ENCODE results near the gene TBC1D22B.
"Not testable (repeated sequence)": the region's sequence is repeated elsewhere in the genome, so short reads cannot be mapped to it uniquely, and the experiment has no call there.

TBC1D22B gene

DNA sequence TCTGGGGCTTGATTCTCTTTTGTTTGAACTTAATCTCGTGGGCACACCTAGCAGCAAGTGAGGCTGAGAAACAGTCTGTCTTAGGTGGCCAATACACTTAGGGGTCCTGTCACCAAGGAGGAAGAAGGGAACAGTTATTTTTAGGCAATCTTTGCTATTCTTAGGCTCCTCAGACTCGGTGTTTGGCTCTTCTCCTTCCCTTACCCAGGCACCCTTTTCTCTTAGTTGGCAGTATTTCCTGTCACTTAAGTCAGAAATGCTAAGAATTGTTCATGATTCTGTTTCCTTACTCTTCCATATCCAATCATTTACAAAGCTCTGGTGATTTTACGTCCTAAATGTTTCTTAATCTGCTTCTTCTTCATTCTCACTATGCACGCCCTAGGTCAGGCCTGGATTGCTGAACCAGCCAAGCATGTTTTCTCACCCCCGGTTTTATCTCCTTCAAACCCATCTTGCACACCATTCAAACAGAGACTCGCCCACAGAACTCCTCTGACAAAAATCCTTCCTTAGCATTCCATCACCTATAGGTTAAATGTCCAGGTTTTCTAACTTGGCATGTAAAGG, 45.6 kb downstream of the TBC1D22B start:
- DNase-seq (ENCODE audit: low read depth in 2 of 2): no peak

DNA sequence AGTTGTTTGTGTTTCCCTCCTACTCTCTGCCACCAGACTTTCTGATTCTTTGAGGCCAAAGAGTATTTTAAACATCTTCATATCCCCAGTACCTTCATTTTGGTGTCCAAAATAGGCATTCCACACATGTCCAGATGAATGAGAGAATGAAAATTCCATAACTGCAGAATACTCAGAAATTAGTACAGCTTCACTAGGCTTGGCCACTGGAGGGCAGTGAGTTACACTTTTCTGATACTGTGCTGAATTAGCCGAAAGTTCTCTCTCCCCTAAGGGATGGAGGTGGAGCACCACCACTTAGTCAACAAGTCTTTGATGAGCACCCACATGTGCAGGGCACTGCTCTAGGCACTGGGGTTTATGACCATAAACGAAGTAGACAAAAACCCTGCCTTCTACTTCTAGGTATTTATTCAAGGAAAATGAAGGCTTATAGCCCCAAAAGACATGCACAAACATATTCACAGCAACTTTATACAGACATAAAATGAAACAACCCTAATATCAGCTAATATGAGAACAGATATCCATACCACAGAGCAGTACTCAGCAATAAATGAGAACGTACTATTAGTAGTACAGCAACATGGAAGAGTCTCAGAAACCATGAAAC, 46.4 kb downstream of the TBC1D22B start:
- no peak for DNase-seq (ENCODE audit: low read depth in 2 of 2)

DNA sequence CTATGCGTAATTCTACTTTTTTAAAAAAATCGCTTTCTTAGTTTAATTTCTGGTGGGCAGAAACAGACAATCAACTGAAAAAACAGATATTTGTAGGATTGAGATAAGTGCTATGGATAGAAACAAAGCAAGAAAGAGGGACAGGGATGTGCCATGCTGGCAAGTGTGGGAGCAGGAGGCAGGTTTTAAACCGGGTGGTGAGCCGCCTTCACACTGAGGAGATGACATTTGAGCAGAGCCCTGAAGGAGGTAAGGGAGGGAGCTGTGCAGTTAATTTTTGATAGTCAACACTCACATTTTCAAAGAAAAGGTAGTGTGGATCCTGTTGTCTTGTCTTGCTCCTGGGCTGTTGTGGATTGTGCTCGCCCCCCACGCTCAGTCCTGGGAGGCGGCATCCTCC, 47.2 kb downstream of the TBC1D22B start:
- no peak for DNase-seq (ENCODE audit: low read depth in 2 of 2)

DNA sequence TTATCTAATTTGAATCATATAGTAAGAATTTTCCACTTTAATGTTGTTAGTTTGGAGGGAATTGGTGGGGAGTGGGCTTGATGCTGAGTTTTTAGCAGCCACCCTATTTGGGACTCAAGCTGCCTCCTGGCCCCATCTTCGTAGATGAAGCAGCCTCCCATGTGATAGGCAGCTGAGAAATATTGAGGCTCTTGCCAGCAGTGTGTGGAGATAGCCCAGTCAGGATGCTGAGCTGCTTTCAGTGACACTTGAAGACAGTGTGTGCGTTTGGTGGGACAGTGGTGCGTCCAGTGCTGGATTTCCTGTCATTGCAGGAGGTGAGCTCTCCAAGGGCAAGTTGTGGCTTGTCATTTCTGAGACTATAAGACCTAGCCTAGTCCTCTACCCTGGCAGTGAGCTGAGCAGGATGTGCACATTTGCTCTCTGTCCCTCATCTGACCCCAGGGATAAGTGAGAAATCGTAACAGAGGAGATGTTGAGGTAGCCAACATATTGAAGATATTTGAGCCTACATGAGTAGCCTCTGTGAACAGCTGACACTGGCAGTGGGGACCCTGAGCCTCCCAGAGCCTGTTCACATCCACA, 48.4 kb downstream of the TBC1D22B start:
- no peak for DNase-seq (ENCODE audit: low read depth in 2 of 2)

DNA sequence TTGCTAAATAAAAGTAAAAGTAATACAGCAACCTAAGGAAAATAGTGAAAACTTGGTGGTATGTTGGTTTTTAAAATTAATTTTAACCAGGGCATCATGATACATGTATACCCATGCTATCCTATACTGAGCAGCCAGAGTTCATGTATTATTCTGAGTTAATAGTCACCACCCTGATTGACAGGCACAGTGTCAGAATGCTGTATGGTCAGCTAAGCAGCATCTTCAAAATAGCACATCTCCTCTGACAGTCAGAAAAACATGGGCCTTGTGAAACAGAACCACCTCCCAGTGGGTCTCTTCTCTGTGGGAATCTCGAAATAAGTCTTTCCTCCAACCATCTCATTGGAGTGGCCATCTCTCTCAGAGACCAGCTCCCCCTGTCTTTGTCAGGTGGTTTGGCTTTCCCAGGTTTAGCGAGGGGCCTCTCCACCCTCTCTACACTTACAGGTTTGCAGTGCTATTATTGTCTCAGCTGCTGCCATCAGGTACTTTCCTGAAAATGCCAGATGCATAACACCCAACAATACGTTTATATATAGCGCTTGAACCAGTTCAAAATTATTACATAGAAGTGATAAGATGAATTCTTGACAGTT, 49.2 kb downstream of the TBC1D22B start:
- no peak for DNase-seq (ENCODE audit: low read depth in 2 of 2)

DNA sequence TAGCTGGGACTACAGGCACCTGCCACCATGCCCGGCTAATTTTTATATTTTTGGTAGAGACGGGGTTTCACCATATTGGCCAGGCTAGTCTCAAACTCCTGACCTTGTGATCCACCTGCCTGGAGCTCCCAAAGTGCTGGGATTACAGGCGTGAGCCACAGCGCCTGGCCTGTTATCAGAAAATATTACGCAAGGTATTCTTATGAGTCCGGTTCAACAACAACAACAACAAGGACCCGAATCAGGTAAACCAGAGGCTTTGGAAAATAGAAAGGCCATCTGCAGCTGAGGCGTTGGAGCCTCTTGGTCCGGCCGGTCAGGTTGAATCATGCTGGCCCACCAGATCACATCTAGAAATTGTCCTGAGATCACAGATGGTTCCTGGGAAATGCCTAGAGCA, 49.9 kb downstream of the TBC1D22B start:
- not testable (repeated sequence) for DNase-seq (ENCODE audit: low read depth in 2 of 2)

DNA sequence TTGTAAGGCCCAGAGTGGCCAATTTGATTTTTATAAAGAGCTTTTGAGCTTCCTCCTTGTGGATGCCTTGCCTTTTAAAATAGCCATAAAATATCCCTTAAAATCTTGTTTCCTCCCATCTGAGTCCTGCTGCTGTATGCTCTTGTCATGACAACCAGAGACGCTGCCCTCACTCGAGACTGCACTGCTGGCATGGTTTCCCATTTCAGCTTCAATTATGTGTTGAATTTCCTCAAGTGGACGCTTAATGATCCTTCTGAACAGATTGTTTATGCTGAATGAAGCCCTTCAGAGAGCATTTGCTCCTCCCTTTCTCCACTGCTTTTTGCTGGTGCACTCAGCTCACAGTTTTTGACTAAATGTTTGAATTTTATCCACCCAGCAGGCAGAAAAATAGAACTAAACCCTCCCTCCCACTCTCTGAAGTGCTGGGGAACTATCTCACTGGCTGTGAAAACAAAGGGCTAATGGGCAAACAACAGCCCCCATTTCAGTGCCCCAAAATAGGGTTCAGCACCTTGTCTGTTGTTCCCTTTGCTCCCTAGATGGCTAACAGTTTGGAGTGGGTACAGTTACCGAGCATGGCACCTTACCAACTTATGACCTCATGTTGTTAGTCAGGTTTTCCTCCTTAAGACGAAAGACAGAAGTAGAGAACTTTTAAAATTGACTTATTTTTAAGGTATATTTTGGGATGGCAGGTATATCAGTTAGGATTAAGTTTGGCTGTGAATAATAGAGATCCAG, 50.7 kb downstream of the TBC1D22B start:
- no peak for DNase-seq (ENCODE audit: low read depth in 2 of 2)

DNA sequence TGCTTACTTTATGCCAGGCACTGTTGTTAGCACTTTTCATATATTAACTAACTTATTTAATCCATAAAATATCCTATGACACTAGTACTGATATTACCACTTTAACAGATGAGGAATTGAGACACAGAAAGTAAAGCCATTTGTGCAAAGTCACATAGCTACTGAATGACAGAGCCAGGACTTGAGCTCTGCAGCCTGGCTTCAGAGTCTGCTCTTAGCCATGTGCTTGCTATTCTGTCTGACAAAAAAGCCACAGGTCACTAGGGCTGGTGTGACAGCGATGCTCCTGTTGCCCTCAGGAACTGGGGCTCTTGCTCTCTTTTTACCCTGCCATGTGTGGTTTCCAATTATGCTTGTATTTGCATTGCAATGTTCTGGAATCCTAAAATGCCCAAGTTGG, 51.5 kb downstream of the TBC1D22B start:
- no peak for DNase-seq (ENCODE audit: low read depth in 2 of 2)

DNA sequence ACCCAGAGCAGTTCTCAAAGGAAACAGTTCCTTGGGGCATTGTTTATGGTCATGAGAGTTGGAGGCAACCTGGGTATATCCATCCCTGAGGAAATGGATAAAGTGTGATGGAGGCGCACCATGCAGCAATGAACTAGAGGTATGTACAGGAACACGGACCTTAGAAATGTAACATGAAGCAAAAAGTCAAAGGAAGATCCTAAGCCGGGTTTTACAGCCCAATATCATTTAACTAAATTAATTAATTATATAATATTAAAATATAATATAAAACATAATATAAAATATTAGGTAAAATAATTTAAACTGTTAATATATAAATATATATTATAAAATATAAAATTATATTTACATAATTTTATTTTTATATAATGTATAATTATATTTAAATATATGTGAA, 52.1 kb downstream of the TBC1D22B start:
- no peak for DNase-seq (ENCODE audit: low read depth in 2 of 2)

DNA sequence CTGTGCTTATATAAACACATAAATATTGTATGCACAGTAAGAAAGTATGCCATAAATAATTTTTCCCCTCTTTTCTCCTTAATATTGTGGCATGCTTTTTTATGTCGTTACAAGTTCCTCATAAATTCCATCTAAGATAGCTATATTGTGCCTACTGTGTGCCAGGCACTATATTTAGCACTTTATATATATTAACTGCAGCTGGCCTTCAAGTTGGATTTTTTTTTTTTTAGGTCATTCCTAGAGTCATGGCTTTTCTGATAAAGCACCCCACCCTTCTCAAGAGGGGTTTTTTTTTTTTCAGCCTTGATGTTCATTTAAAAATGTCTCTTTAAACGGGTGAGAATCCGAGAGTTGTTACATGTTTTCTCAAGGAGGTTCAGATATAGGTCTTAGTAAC, 53.4 kb downstream of the TBC1D22B start:
- no peak for DNase-seq (ENCODE audit: low read depth in 2 of 2)

DNA sequence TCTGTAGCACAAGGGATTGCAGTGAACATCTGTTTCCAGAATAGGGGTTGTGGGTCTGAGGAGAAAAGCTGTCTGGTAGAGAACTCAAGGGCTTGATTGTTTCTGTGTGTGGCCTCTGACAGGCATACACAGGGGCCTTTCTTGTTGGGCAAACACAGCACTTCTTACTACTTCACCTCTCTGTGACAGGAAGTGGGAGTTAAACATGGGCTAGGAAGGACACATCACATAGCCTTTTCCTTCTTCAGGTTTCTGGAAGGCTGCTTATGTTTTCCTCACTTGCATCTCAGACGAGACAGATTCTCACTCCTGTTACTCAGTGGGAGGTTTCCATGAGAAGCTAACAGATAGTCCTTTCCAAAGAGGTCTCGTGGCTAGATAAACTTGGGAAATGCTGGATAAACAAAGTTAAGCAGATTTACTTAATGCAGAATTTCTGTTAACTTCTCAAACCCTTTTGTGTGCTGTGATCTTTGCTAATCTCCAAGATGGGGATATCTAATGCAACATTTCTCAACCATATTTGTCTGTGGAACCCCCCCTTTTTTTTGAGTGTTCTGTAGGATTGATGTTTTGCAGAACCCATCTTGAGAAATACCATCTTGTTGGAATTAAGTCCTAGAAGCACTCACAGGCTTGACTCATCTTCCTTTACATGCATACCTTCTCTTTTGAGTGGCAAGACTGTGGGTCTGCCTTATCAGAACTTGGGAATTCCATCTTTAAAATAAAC, 54.3 kb downstream of the TBC1D22B start:
- DNase-seq (ENCODE audit: low read depth in 2 of 2): no peak

DNA sequence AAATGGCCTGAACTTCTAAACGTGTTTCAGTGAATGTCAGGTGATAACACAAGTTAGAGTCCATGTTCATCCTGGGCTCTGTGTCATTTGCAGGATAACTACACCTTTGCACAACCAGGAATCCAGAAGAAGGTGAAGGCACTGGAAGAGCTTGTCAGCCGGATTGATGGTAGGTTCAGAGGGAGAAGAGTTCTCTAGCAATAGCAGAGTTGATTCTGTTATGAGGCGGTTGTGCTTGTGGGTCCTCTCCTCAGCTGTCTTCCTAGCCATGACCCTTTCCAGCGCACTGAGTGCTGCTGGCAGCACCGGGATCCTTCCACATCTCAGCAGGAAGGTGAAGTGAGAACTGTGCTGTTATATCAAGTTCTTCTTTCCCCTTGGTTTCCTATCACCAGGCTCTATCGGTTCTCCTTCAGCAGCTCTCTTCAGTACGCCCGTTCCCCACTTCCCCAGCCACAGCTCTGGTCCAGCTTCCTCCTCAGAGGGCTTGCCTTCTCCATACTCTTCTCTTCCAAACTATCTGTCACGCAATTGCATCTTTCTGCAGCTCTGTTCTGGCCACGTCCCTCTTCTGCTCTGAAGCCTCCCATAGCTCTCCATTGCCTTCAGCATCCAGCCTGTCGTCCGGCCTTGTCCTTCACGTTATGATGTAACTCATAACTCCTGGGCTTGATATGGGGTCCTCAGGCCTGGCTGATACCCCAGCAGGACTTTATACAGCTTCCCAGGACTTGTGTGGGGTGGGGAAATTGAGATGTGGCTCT, 56.3 kb downstream of the TBC1D22B start:
- no peak for DNase-seq (ENCODE audit: low read depth in 2 of 2)

DNA sequence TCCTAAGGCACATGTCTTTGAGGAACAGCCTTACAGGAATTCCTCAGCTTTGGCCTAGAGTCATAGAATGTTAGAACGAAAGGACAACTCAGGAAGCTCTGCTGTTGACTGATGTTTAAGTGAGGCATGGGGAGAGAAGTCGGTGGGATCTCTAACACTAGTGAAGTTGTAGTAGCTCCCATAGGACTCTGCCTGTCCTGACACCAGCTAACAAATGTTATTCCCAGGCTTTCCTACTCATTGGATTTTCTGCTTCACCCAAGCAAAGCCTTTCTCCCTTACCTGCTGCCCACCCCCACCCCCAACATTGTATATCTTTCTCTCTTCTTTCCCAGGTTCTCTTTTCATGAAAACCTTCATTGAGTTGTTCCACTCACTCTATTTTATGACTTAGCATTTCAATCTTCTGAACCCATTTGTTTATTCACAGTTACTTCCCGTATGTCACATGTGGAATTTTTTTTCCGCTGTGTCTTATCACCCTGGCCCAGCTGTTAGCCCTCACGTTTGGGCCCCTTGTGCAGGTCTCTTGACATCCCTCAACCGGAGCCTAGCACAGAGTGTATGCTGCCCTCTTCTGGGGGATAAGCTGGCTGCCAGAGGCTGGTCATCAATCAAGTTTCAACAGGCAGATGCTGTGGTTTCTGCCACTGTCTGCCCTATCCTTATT, 57.0 kb downstream of the TBC1D22B start:
- peak in 1 of 2 donors; percentile 17 for DNase-seq (ENCODE audit: low read depth in 2 of 2)

DNA sequence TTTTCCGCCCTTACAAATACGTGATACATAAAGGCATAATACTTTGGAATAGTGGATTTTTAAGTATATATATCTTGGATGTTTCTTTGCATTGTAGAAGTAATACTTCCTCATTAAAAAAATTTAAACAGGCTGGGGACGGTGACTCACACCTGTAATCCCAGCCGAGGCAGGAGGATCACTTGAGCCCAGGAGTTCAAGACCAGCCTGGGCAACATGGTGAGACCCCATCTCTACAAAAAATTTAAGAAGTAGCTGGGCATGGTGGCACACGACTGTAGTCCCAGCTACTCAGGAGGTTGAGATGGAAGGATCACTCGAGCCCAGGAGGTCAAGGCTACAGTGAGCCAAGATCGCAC, 57.6 kb downstream of the TBC1D22B start:
- DNase-seq (ENCODE audit: low read depth in 2 of 2): no peak

DNA sequence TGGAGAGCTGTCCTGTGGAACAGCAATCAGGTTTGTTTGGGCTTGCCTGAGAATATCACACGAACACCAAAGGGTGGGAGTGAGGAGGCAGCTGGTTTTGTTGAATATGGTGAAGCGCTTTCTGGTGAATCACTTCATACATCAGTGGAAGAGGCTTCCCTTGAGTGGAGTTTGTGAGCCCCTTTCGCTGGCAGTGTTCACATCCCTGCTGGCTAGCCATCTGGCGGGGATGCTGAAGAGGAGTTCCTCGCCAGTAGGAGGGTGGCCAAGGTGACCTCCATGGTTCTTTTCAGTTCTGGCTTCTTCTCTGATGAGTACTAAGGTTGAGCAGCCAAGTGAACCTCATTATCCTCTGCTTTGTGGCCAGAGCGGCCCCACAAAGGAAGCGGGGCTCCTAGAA, 58.5 kb downstream of the TBC1D22B start:
- no peak for DNase-seq (ENCODE audit: low read depth in 2 of 2)

DNA sequence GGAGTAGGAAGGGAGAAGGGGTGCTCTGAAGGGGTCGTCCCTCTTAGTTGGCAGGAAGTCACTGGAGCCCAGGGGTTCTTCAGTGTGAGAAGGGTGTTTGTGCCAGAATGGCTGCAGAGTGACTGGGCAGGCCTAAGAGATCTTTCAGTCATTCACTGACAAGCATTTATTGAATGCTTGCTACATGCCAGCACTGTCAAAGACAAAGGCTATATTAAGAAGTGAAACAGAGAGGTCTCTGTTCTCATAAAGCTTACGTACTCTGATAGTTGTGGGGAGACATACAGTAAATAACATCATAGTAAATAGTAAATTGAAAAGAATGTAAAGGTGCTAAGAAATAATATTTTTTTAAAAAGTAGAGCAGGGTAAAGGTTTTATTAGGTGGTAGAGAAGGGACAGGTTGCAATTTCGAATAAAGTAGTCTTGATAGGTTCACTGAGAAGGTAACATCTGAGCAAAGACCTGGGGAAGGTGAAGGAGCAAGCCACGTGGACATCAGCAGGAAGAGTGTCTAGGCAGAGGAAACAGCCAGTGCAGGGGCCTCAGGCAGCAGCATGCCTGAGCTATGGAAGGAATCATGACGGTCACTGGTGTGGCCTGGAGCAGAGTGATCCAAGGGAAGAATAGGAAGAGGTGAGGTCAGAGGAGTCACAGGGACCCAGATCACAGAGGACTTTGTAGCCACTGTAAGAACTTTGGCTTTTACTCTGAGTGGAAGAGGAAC, 59.9 kb downstream of the TBC1D22B start:
- no peak for DNase-seq (ENCODE audit: low read depth in 2 of 2)

DNA sequence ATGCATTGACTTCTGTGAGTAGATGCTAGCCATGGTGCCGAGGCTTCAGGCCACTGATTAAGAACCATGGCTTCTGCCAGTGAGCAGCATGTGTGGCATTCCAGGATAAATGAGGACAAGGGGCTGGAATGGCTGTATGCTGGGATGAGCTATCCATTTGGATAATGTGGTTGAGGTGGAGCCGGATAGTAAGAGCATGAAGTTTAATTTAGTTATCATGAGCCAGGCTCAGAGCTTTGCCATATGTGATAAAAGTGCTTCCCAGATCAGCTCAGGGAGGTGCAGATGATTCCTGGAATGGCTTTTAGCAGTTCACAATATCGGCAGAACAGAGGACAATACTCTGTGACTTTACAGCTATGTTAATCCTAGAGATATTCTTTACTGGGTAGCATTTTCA, 61.6 kb downstream of the TBC1D22B start:
- DNase-seq (ENCODE audit: low read depth in 2 of 2): no peak

DNA sequence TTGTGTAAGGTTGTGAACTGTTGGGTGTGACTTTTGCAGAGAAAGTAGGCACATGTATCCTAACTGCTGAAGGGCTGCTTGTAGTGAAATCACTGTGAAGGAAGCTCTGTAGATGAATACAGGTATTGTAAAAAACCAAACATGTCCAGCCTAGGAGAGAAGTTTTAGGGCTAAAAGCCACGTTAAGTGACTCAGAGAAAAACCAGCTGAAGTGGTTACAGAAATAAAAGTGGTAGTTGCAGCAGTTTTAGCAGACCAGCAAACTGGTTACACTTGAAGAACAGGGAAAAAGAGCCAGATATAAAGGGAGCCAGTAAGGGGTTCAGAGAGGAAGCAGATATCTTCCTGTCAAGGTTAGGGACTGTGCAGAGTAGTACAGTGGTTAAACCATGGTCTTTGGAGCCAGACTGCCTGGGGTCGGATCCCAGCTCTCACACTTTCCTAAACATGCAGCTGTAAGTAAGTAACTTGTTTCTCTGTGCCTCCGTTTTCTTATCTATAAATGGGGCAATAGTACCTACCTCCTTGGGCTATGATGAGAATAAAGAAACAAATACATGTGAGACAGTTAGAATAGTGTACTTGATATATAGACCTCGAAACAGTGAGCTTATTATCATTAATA, 62.4 kb downstream of the TBC1D22B start:
- no peak for DNase-seq (ENCODE audit: low read depth in 2 of 2)

DNA sequence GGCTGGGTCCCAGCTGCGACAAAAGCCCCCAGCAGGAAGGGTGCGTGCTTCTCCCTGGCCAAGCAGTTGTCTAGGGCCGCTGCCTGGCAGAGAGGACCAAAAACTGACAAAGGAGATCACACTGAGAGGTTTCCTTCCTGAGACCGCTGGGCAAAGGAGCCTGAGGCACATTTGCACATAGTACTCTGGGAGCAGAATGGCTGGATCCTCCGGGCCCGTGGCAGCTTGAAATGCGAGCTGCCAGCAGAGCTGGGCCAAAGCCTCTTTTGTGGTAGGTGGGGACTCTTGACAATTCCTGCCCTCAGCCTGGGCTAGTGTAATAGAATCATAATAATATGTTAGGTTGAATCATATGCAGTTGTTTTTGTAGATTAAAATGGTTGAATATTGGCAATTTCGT, 63.1 kb downstream of the TBC1D22B start:
- DNase-seq (ENCODE audit: low read depth in 2 of 2): no peak

DNA sequence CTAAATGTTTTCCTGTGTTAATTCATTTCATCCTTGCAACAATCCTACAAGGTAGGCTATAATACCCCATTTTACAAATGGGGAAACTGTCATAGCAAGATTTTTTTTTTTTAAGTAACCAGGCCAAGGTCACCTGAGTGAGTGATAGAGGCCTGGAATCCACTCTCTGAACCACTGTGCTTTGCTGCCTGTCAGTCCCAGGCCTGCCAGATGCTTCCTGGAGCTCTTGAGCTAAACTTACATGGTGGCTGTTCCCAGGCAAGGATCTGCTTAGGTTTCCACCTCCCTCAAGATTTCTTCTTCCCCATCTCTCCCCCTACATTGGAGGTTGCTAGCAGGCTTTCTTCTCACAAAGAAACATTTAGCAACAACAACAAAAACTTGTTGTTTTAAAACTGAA, 63.5 kb downstream of the TBC1D22B start:
- no peak for DNase-seq (ENCODE audit: low read depth in 2 of 2)

Data from stimulated activated CD4-positive, alpha-beta T cell treated with anti-CD3 and anti-CD28 coated beads, Interleukin-1b, Interleukin-23, amount 100 ng/mL, for 4 hours (primary cell).